Activated CD4-positive, alpha-beta T cell treated with anti-CD3 and anti-CD28 coated beads, Interleukin-2, amount 50 U/mL, for 48 hours (primary cell): ENCODE results near the gene CHRM2.
"Not testable (repeated sequence)": the region's sequence is repeated elsewhere in the genome, so short reads cannot be mapped to it uniquely, and the experiment has no call there.

Experiments
- DNase-seq, 2 experiments: peaks; one replicate each; pipeline ENCODE4 v3.0.0-alpha.2; 2020

CHRM2 gene

DNA sequence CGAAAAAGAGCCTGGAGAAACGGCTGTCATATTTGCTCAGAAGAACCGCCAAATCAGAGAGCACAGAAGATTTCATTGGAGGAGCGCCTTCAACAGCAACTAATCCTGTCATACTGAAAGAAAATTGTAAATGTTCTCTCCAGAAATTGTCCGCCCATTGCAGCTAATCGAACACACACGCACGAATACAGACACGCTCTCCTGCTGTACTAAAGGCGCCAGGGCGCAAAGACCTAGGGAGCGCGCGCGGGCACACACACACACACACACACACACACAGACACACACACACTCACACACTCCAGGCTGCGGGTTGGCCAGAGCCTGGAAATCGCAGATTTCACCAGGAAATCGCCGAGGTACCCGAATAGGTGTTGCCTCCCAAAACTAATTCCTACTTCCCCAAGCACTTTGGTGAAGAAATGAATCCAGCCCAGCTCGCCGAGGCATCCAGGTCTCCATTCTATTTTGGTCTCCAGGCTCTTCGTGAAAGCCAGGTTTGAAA lies at the start of gene CHRM2:
CHRM2 (plus strand) TSS at position 157 of the 505 bp plus-strand sequence. CDS start 146,214 bp downstream, outside the sequence.
- DNase-seq: no peak

- not testable (repeated sequence) for DNase-seq
Observed at GRCh38 chr7:136831398-136831797, 37.1 kb upstream of the CHRM2 start.

DNA sequence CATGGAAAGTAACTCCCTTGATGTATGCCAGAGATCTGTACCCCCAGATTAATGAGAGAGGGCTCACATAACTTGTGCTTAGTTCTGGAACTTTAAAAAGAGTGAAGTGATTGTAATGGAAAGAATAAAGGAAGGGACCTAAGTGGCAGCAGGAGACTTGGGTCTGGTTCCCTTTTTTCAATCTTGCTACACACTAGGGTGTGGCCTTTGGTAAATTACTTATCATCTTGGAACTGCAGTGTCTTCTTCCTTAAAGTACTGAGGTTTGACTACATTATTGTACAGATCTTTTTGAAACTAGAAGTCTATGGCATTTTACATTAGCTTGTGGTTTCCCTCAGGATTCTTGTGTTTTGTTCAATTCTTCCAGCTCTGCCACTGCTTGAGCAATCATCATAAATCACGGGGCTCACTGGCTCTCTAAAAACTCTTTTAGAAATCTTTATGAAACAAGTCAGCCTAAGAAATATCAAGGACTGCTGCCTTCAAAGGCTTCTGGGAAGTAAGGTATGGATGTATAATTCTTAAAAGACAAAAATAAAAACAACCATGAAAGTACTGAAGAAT lies 22.5 kb upstream of the CHRM2 start:
- no peak for DNase-seq

DNA sequence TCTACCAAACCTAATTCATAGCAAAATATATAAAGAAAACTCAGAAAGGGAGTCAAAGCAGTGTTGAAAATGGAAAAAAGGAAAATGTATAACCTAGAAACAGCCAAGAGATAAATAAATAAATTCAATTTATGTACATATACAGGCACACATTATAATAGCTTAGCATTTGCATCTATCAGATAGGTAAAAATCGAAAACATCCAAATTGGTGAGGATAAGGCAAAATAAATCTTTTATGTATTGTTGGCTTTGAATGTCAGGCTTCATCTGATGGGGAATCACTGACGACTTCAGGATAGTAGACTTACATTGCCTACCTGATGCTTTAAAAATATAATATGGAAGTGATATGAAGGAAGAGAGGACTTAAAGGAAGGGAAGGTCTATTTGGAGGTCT lies 20.6 kb upstream of the CHRM2 start:
- DNase-seq: no peak

GRCh38 chr7:136853654-136854053 lies 14.8 kb upstream of the CHRM2 start:
- DNase-seq: no peak

GRCh38 chr7:136857573-136857972 lies 10.9 kb upstream of the CHRM2 start:
- DNase-seq: no peak

GRCh38 chr7:136859803-136860202 lies 8.6 kb upstream of the CHRM2 start:
- no peak for DNase-seq

DNA sequence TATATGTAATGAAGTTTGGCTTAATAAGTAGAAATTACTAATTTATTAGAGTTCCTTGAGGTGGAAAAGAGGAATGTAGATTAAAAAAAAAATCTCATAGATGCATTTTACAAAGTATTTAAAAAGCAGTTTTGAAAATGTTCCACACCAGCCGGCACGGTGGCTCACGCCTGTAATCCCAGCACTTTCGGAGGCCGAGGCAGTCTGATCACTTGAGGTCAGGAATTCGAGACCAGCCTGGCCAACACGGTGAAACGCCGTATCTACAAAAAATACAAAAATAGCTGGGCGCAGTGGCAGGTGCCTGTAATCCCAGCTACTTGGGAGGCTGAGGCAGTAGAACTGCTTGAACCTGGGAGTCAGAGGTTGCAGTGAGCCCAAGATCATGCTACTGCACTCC lies 3.2 kb upstream of the CHRM2 start:
- DNase-seq: no peak

DNA sequence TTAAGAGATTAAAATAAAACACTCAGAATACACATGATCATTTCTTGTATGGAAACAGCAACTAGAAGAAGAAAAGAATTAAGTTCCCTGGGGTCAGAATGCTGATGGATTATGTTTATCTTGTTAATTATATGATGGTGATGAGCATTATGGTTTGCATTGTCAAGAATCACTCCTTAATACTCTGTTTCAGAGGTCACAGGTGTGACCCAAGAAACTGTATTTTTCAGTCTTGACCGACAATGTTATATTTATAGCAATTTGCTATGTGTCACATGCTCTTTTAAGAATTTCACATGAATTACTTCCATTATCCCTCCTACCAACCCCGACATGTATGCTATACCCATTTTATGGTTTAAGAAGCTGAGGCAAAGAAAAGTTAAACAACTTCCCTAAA lies 2.7 kb upstream of the CHRM2 start:
- no peak for DNase-seq

DNA sequence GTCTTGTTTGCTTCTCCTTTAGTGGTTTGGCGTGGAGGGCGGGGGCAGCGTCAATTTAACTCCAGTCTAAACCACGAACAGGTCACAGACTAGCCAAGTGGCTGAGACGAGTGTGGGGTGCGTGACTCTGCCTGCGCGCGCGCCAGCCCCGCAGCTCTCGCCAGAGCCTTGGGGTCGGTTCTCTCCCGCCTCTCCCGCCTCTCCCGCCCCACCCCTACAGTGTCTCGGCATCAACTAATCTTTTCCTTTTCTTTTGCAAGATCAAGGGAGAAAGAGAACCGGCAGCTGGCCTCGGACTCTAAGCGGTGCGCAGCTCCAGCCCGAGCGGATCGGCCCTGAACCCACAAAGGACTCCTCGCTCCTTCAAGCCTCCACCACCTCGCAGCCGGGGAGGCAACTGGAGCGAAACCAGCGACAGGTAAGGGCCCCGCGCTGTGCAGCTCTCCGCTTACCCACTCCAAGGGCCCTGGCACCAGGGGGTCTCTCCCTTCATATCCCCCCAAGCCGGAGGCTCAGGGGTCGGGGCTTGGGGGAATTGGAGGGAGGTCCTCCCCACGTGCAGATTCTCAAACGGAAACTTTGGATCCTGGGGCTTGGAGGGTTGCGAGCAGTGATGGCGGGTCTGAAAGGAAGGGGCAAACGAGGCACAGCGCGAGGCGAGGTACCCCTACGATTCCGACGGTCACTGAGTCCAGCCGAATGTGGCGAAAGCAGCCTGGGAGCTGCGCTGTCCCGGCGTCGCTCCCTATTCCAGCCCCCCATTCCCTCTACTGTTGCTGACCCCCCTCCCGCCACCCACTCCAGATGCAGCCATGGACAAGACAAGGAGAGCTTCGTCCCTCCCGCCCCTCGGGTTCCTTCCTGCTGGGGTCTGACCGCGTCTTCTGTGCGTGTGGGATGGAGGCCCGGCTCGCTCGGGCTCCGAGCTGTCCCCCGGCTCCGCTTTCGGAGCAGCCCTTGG lies 829 bp downstream of the CHRM2 start:
- DNase-seq: no peak

GRCh38 chr7:136869991-136870865 lies 1.8 kb downstream of the CHRM2 start:
- DNase-seq: no peak

DNA sequence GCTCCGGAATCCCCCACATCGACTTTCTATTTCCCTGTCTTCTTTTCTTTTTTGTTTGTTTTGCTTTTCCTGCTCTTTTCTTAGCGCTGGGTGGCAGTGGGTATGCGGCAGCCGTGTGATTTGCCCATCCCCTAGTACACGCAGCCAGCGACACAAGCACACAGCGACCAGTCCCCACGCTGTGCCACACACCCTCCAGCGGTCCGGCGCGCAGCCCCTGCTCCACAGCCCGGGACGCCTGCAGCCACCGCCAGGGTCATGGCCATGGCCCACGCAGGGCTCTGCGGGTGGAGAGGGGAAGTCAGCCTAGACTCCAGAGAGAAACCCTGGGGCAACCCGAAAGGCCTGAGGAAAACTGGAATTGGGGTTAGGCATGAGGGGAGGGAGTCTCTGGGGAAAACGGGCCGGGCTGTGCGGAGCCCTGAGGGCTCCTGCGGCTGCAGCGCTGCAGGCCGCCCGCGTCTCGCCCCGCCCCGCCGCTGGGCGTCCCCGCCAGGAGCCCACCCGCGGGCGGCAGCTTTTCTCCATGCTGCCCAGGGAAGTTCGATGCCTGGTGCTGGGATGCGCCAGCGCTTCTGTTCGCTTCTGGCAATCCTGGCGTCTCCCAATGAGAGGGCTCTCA lies 2.5 kb downstream of the CHRM2 start:
- DNase-seq: no peak

DNA sequence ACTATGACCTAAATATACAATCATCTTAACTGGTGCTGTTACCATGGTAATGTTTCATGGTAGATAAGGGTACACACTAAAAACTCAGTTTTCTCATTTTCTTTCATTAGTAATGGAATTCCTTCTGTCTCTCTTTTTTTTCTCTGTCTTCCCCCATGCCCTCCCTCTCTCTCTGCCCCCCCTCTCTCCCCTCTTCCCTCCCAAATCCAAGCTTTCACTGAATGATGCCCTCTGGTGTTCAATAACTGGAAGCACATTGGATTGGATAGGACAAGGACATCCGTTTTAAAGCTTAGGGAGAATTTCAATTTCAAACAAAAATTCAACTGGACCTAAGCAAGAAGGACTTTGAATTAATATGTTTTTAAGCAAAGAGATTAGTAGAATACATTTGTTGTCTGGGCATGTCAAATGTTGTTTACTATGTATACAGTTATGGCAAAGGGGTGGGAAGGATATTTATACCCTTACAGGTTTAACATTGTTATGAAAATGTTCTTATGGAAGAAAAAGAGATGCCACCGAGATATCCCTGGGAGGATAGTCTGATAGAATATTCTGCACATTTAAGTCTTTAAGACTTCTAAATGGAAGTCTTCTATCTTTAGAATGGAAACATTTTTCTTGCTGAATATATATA lies 6.1 kb downstream of the CHRM2 start:
- DNase-seq: no peak

- DNase-seq: no peak
Observed at GRCh38 chr7:136877509-136877908, 9.1 kb downstream of the CHRM2 start.

DNA sequence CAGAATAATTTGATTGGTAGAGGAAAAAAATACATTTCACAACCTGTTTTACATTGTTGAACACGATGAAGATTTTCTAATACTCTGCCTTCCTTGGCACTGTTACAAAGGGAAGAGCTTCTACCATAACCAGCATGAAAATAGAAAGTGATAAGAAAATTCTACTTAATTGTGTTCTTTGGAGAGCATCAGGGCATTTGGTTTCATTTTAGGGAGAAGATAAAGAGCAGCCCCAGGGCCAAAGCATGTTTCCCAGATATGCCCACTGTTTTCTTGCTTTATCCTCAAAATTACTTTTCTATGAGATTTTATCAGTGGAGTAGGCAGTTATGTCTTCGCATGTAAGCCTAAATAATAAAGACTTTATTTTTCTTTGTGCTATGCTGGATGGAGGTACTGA lies 9.5 kb downstream of the CHRM2 start:
- DNase-seq: no peak

DNA sequence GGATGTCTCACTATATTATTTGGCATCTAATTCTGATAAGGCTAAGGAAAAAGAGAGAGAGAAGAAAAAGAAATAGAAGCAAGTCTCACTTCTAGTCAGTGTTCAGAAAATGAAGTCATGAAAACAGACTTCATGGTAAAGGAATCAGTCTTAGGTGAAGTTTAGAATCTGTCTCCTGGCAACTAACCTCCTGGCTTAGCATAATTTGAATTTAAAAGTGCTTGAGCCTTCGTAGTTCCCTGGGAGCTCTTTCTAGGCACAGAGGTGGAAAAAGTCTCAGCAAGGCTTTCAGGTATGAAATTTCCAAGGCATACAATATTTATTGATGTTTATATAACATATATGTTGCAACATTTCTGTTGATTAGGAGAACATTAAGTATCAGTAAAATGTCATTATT lies 10.4 kb downstream of the CHRM2 start:
- DNase-seq: no peak

GRCh38 chr7:136883046-136883445 lies 14.6 kb downstream of the CHRM2 start:
- no peak for DNase-seq

- DNase-seq: no peak
Observed at GRCh38 chr7:136884492-136884891, 16.0 kb downstream of the CHRM2 start.

- no peak for DNase-seq
Observed at GRCh38 chr7:136887317-136887716, 18.9 kb downstream of the CHRM2 start.

DNA sequence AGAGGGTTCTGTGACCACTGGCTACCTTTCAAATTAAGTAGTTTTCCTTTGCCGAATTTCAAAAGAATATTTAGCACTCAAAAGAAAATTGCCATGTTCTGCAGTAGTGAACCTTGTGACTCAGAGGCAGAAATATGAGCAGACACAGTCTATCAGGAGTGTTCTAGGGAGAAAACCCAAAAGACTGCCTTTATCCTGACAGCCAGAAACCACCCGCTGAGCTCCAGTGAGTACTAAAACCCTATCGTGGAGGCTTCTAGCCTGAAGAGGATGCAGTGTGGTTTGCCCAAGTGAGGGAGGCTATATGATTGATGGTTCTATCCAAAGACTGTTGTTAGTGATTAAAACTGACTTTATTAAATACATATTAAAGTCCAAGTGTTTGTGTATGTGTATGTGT lies 21.9 kb downstream of the CHRM2 start:
- DNase-seq: no peak

DNA sequence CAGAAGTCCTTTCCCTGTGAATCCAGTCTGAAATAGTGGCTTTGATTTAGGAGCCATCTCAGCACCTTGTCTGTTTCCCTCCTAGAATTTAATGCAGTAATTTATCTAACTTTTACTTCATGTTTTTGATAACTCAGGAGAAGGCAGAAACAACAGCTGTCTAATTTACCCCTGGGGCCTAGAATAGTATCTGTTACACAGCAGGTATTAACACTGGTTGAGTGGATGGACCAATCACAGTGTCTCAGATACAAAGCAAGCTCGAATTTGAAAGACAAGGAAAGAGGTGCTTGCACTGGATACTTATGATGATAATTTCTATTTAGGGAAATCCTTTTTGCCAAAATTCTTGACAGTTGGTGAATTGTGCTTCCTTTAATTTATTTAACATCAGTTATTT lies 23.4 kb downstream of the CHRM2 start:
- DNase-seq: no peak

DNA sequence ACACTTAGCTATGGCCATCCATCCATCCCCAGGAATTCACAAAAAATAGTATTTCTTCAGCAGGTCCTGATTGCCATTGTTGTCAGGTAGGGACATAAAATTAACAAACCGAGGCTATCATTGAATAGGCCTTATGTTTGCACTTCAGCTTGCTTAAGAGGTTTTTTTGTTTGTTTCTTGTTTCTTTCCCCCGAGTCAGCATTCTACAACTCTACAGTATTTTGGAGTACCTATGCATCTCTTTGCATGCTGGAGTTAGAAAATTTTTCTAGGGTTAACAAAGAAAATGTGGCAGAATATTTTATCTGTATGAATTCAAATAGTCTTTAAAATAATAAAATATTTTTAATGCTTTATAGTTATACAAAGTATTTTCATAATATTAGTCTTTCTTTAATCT lies 26.3 kb downstream of the CHRM2 start:
- DNase-seq: no peak
